Upper lobe of left lung (tissue), 6 donors: ENCODE measurements around the gene CELA2B. TPM values are rescaled to one million over a fixed set of nuclear protein-coding genes. Genes with fewer than 3 reads are reported as not detected.
A peak's percentile ranks its signal among the peaks of the same experiment; 100 is the strongest.

Source experiments
- ATAC-seq, 2 donors: fragments of 200-7000 bp; cut with Tn5 transposase; one replicate each; pipeline ENCODE4 v1.9.1; 2022; ENCODE audit warnings: mild to moderate bottlenecking in 2 of 2, moderate library complexity in 2 of 2; ENCODE audit not compliant: low FRiP score in 2 of 2
- DNase-seq, 2 donors: peaks; one replicate each; pipeline ENCODE4 v3.0.0-alpha.2; 2019 to 2020
- H3K27ac ChIP-seq, 4 donors: fragments of 200-600 bp; sonication (generic); one replicate each; pipeline ENCODE4 v1.5.1; 2016 to 2019
- H3K27me3 ChIP-seq, 4 donors: fragments of 200-600 bp; sonication (generic); one replicate each; pipeline ENCODE4 v1.5.1; 2017 to 2019
- H3K36me3 ChIP-seq, 4 donors: fragments of 200-600 bp; sonication (generic); one replicate each; pipeline ENCODE4 v1.5.1; 2016 to 2019
- H3K4me1 ChIP-seq, 4 donors: fragments of 200-600 bp; sonication (generic); one replicate each; pipeline ENCODE4 v1.5.1; 2018 to 2019
- H3K4me3 ChIP-seq, 4 donors: fragments of 200-600 bp; sonication (generic); one replicate each; pipeline ENCODE4 v1.5.1; 2017 to 2019; ENCODE audit warnings: mild to moderate bottlenecking in 2 of 4, moderate library complexity in 1 of 4
- H3K9me3 ChIP-seq, 4 donors: fragments of 200-600 bp; sonication (generic); one replicate each; pipeline ENCODE4 v1.5.1; 2018 to 2019
- CTCF ChIP-seq, 6 experiments: fragments of 450-650 bp in 4 of 6; fragments of 200-600 bp in 2 of 6; sonication (generic) in 2 of 6; IDR thresholded peaks; one replicate each; pipeline ENCODE4 v1.5.1; 2016 to 2019; ENCODE audit warnings: antibody characterized with exemption in 6 of 6
- EP300 ChIP-seq, 4 donors: sonication (generic); formaldehyde crosslinking; IDR thresholded peaks; one replicate each; pipeline ENCODE4 v1.5.1; 2017; ENCODE audit warnings: antibody characterized with exemption in 4 of 4, control low read depth in 2 of 4
- POLR2A ChIP-seq, 4 donors: fragments of 450-650 bp; IDR thresholded peaks; one replicate each; pipeline ENCODE4 v1.5.1; 2016 to 2017; ENCODE audit warnings: antibody characterized with exemption in 4 of 4, mild to moderate bottlenecking in 2 of 4
- POLR2AphosphoS5 ChIP-seq, 2 donors: sonication (generic); formaldehyde crosslinking; IDR thresholded peaks; one replicate each; pipeline ENCODE4 v1.5.1; 2017; ENCODE audit warnings: antibody characterized with exemption in 2 of 2
- WGBS, 2 donors: methylation state at CpG; one replicate each; pipeline ENCODE4 v1.1.5; 2017 to 2018; 5-methylcytosine and 5-hydroxymethylcytosine counted together
- total RNA-seq, 6 donors: library from RNA; depleted of rRNA in 4 of 6; stranded (reverse); fragments of >200 nt in 4 of 6; gene quantifications; one replicate each; pipeline versions ENCODE4 v1.1.0 to v1.2.1, GENCODE V29; 2016 to 2021
- donor health status: DM: no; HTN: no; CAD: no; lungs with moderate emphysema.
- donor health status: DM: no; HTN: yes; CAD: no; lungs with severe emphysema.

CELA2B gene
- total RNA-seq, 6 donors from 2014 or later: 0.91 to 1.8 (median 1.3) TPM; not detected in 3

GRCh38 chr1:15440357-15440756 is 35.5 kb upstream of the CELA2B start:
- no peak for DNase-seq
- Histone ChIP-seq H3K36me3 (no peaks in the 10 kb centered on the region), H3K27me3 (no peaks in the 10 kb centered on the region), H3K4me3 (no peak overlapping the region), H3K27ac (no peak overlapping the region), H3K4me1 (no peaks in the 10 kb centered on the region), H3K9me3 (no peaks in the 10 kb centered on the region)
- TF ChIP-seq POLR2AphosphoS5 (IDR thresholded peaks at IDR 0.05): no peak
- no peak for TF ChIP-seq CTCF (IDR thresholded peaks at IDR 0.05)
- TF ChIP-seq EP300 (IDR thresholded peaks at IDR 0.05): no peak
- TF ChIP-seq POLR2A (IDR thresholded peaks at IDR 0.05): no peak
- WGBS, 2 donors: 85 to 91% methylated on average over 4 to 13 of the region's 13 CpGs
- ATAC-seq: no peak

GRCh38 chr1:15441247-15441646 is 34.7 kb upstream of the CELA2B start:
- TF ChIP-seq POLR2AphosphoS5 (IDR thresholded peaks at IDR 0.05) (no peak), EP300 (IDR thresholded peaks at IDR 0.05) (no peak)
- Histone ChIP-seq H3K4me1 (no peaks in the 10 kb centered on the region), H3K36me3 (no peaks in the 10 kb centered on the region), H3K27me3 (no peaks in the 10 kb centered on the region), H3K27ac (no peak overlapping the region), H3K4me3 (no peak overlapping the region), H3K9me3 (no peaks in the 10 kb centered on the region)
- no peak for DNase-seq
- WGBS, 2 donors: 78 to 80% methylated on average over 6 of the region's 6 CpGs
- no peak for ATAC-seq

GRCh38 chr1:15442119-15442518 is 33.8 kb upstream of the CELA2B start:
- Histone ChIP-seq H3K27me3 (no peaks in the 10 kb centered on the region), H3K27ac (no peak overlapping the region), H3K9me3 (no peaks in the 10 kb centered on the region), H3K4me1 (no peaks in the 10 kb centered on the region), H3K36me3 (no peaks in the 10 kb centered on the region), H3K4me3 (no peak overlapping the region)
- 91% methylated on average over 8 of the region's 8 CpGs for WGBS, 2 donors
- DNase-seq (no peak), ATAC-seq (no peak)
- no peak for TF ChIP-seq POLR2A (IDR thresholded peaks at IDR 0.05)

GRCh38 chr1:15442759-15443158 is 33.1 kb upstream of the CELA2B start:
- TF ChIP-seq POLR2AphosphoS5 (IDR thresholded peaks at IDR 0.05): no peak
- TF ChIP-seq POLR2A (IDR thresholded peaks at IDR 0.05): no peak
- TF ChIP-seq EP300 (IDR thresholded peaks at IDR 0.05): no peak
- no peak for TF ChIP-seq CTCF (IDR thresholded peaks at IDR 0.05)
- Histone ChIP-seq H3K36me3 (no peaks in the 10 kb centered on the region), H3K27me3 (no peaks in the 10 kb centered on the region), H3K9me3 (no peaks in the 10 kb centered on the region), H3K27ac (no peak overlapping the region), H3K4me1 (no peaks in the 10 kb centered on the region), H3K4me3 (no peak overlapping the region)
- DNase-seq: no peak
- WGBS, 2 donors: 84% methylated on average over 5 of the region's 5 CpGs
- ATAC-seq: no peak

GRCh38 chr1:15443281-15443680 is 32.6 kb upstream of the CELA2B start:
- Histone ChIP-seq H3K4me3 (no peak overlapping the region), H3K36me3 (no peaks in the 10 kb centered on the region), H3K9me3 (no peaks in the 10 kb centered on the region), H3K27me3 (no peaks in the 10 kb centered on the region), H3K4me1 (no peaks in the 10 kb centered on the region), H3K27ac (no peak overlapping the region)
- DNase-seq (no peak), ATAC-seq (no peak)
- TF ChIP-seq POLR2A (IDR thresholded peaks at IDR 0.05) (no peak), EP300 (IDR thresholded peaks at IDR 0.05) (no peak), CTCF (IDR thresholded peaks at IDR 0.05) (no peak), POLR2AphosphoS5 (IDR thresholded peaks at IDR 0.05) (no peak)
- WGBS, 2 donors: 42 to 56% methylated on average over 5 of the region's 5 CpGs

- no peak for ATAC-seq
- DNase-seq: peak in 1 of 2 donors; percentile 60
- no peak overlapping the region for H3K4me3 ChIP-seq
- H3K36me3 ChIP-seq: no peaks in the 10 kb centered on the region
- H3K4me1 ChIP-seq: no peaks in the 10 kb centered on the region
- TF ChIP-seq POLR2AphosphoS5 (IDR thresholded peaks at IDR 0.05): no peak
- TF ChIP-seq POLR2A (IDR thresholded peaks at IDR 0.05): no peak
- TF ChIP-seq EP300 (IDR thresholded peaks at IDR 0.05): no peak
- TF ChIP-seq CTCF (IDR thresholded peaks at IDR 0.05): no peak
- no peaks in the 10 kb centered on the region for H3K9me3 ChIP-seq
- no peak overlapping the region for H3K27ac ChIP-seq
- H3K27me3 ChIP-seq: no peaks in the 10 kb centered on the region
- WGBS, 2 donors: 65 to 74% methylated on average over 7 to 17 of the region's 17 CpGs
These were observed 31.2 kb upstream of the CELA2B start for GRCh38 chr1:15444468-15445389.
